GM21529 (cell line): ENCODE data around the gene SSBP2.
A peak's percentile ranks its signal among the peaks of the same experiment; 100 is the strongest.

ENCODE experiments used
- ATAC-seq: cut with Tn5 transposase; IDR thresholded peaks from one replicate; pipeline ENCODE4 v1.9.1; 2021; ENCODE audit not compliant: unreplicated experiment

SSBP2 gene

GRCh38 chr5:81767097-81767496, 16.2 kb upstream of the SSBP2 start:
- ATAC-seq, result no peak

- no peak for ATAC-seq
Measured at GRCh38 chr5:81766611-81767010, 15.7 kb upstream of the SSBP2 start.

GRCh38 chr5:81763294-81763928, 12.5 kb upstream of the SSBP2 start:
- no peak for ATAC-seq

DNA sequence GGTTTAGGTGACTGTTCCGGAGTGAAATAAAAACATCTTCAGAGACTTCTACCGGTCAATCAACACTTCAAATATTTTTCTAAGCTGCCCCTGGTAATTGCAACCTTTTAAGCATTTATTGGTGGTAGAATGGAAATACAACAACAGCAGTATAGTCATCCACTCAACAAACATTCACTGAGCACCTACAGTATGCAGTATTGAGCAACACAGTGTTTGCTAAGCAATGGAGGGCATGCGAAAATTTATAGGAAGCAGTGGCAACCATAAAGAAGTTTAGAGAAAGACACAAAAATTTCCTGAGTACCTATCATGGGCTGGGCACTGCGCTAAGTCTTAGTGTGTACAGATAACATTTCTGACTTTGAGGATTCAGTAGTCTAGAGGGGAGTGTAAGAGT, 12.0 kb upstream of the SSBP2 start:
- no peak for ATAC-seq

- no peak for ATAC-seq
Measured at GRCh38 chr5:81762401-81762800, 11.5 kb upstream of the SSBP2 start.

- ATAC-seq, result no peak
Measured at GRCh38 chr5:81761970-81762369, 11.1 kb upstream of the SSBP2 start.

DNA sequence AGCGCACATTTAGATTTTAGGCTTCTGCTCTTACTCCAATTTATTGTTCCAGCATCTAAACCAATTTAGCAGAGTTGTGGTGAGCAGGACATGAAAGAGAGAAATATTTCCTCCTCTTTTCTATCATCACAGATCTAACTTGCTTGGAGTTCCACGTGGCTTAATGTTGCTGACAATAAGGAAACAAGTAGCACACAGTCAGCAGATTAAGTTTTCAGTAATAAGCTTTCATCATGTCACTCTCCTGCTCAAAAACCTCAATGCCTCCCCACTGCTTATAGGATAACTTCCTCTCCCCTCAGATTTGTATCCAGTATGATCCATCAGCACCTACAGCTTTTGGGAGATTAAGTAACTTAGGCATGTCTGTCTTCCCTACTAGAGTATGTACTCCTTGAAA, 10.4 kb upstream of the SSBP2 start:
- no peak for ATAC-seq

GRCh38 chr5:81760521-81760920, 9.6 kb upstream of the SSBP2 start:
- no peak for ATAC-seq

- no peak for ATAC-seq
Measured at GRCh38 chr5:81759632-81760005, 8.7 kb upstream of the SSBP2 start.

DNA sequence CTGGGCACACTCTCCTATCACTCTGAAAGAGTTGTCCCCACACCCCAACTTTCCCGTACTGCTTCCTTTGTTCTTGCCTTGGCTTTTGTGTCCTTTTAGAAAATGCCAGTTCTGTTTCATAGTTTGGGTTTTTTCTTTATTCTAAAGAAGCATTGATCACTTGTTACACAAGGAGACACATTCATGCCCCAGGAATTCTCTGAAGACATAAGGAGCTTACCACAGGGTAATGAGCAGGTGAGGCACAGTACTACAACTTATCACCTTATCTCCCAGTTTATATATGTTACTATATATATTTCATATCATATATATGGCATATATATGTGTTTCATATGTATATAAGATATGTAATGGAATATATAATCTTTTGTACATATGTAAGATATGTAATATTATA, 6.5 kb upstream of the SSBP2 start:
- ATAC-seq, result no peak

DNA sequence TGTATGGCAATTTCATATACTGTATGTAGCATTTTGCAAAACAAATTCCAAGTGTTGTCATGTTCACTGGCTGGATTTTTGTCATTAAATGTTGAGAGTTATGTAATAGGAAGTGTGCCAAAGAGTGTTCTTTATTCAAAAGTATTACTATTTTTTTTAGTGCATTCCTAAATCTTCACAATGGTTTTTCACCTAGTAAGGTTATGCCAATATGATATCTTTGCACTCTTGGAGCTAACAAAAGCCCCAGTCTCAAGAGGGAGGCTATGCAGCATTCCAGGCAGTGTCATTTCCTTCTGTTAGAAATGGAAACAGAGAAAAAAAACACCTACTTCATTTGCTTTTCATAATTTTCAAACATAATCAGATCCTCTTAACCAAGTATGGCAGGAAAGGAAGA, 5.1 kb upstream of the SSBP2 start:
- no peak for ATAC-seq

- ATAC-seq, result no peak
Measured at GRCh38 chr5:81755320-81755719, 4.4 kb upstream of the SSBP2 start.

DNA sequence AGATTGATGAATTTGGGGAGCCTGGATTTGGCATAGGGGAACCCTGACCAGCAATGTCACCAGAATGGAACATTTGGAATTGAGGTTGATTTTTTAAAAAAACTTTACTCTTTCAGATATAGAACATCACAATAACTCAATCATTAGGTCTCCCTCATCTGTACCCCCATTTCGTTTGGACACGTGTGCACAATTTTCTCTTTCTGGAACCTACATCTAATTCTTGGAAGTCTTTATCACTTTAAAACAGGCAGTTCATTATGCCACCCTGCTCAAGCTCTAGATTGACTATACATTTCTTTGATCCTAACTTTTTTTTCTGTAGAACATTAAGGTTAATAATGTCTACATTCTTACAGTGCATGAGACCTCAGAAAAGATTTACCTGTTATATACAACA, 3.7 kb upstream of the SSBP2 start:
- ATAC-seq, result no peak

DNA sequence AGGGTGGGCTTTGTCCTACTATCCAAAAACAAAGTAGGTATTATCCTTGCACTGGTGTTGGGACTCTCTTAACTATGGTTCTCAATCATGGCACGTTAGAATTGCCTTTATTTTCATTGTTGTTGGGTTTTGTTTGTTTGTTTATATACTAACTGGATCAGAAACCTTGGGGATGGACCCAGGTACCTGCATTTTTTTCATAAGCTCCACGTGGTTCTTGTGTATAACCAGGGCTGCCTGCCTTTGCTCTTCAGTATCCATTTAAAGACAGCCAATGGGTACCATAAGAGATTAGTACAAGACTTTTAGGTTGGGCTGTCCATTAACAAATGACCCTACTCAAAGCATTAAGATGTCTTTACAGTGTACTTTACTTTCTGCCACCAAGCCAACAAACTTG, 2.5 kb upstream of the SSBP2 start:
- ATAC-seq, result no peak

GRCh38 chr5:81752644-81752963, 1.7 kb upstream of the SSBP2 start:
- ATAC-seq, result no peak

DNA sequence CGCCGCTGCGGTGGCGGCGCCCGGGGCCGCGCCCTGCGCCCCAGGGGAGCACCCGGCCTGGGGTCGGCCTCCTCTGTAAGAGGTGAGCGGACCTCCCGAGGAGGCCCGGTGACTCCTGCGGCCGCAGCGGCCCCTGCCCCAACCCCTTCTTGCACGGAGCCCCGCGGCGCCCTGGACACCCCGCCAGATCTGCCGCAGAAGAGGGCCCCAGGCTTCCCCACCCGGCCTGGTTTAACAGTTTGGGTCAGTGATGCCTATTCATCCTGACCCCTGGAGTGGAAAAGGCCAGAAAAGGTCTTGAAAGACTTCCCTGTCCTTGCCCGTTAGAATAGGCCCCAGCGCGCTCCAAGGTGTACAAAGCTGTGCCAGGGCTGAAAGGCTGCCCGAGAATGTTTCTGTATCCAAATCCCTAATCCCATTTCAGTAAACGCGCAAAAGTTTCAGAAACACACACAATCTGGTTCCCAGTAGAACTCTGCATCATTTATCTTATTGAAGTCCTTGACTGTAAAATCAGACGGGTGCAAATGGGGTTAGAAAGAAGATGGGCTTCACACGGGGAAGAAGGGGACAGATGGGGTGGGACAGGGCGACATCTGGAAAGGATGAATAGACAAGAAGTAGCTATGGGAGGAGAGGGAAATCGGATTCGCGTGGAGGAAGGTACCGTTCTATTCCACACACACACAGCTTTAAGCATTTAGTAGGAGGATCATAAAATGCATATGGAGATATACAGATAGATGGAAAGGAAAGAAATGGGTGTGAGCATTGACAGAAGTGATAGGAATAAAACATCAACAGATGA, 1.1 kb upstream of the SSBP2 start:
- ATAC-seq, result no peak

DNA sequence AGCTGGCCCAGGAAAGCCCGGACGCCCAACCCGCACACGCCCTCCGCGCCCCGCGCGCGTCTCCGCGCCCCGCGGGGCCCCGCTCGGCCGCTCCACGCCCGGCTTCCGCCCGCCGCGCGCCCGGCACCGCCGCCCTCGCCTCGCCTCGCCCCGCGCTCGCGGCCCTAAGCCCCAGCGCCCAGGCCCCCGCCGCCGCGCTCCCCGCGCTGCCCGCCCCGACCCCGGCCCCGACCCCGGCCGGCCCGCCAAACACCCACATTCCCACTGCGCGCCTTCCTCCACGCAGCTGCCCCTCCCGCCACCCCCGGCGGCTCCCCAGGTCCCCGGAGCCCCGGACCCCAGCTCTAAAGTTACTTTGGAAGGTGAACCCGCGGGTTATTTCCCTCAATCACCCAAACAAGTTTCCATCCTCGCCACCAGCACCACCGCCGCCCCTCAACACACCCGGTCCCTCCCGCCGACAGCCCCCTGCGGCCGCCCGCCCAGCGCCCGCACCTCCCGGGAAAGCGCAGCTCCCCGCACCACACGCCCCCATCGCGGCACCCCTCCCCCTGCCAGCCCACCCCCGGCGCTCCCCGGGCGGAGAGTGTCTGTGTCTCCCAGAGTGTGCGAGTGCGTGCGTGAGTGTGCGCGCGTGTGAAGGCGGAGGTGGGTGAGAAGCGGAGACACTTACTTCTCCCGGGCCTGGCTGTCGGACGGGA, 439 bp downstream of the SSBP2 start:
- ATAC-seq, result peak; percentile 22

DNA sequence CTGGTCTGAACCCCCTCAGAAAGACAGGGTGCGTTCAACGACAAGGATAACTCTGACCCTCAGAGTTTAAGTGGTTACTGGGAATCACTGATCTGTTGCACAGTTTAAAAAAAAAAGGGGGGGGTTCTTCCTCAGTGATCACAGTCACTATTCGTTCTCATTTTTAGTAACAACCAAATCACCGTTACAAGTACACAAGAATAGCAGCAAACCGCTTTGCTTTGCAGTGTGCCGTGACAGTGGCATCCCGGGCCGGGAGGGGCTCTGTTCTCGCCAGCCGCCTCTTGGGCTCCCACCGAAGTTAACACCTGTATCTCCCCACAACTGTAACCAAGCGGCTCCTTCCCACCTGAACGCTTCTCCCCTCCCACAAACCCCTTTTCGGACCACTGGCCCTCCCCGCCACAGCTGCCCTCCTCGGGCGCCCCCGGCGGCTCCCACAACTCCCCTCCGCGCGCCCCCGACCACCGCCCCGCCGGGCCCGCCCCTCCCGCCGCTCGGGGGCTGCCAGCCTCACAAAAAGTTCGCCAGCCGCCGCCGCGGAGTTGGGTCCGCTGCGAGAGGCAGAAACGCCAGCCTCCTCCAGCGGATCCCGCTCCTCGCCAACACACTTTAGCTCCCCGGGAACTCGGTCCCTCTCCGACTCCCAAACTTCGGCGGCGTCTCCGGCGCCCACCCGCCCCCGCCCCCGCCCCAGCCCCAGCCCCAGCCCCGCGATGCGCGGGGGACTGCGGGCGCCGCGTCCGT, 1.2 kb downstream of the SSBP2 start:
- ATAC-seq, result peak; percentile 40

- no peak for ATAC-seq
Measured at GRCh38 chr5:81749192-81749560, 1.7 kb downstream of the SSBP2 start.

DNA sequence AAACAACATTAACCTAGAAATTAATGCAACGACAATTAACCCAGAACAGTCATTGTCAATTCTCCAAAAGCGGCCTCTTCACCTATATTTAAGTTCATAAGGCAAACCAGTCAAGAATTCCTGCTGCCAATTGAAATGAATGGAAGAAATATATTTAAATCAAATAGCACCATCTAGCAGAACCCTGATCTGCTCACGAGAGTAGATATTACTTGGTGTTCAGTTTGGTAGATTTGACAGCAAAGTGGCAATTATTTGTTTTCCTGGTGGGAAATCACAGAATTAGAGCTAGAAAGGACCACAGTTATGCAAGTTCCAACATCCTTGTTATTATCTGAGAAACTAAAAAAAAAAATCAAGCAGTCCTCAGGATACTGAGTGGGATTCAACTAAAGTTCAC, 2.3 kb downstream of the SSBP2 start:
- ATAC-seq, result no peak

GRCh38 chr5:81747030-81747429, 3.9 kb downstream of the SSBP2 start:
- no peak for ATAC-seq

DNA sequence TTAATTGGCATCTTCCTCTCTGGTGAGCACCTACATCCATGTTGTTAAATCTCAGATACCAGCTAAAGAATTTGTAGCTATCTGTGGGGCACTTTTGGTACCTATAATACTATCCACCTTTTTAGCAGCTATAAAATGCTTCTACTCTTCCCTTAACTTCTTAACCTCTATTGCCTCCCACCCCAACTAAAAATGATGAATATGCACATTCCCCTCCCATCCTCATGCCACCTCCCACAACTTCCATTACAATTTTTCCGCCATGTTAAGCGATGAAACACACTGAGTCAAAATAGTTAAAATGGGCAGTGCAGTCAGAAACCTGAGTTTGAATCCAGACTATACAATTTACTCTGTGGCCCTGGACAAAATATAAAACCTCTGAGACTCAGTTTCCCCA, 10.1 kb downstream of the SSBP2 start:
- no peak for ATAC-seq
